D721Med (cell line): ENCODE data around the gene FADS2.

ENCODE experiments used
- DNase-seq: peaks from one replicate; pipeline ENCODE4 v3.0.0; 2011; ENCODE audit warnings: low spot score; ENCODE audit not compliant: insufficient read length
- FAIRE-seq: peaks from 2 replicates; lab custom pipeline; 2011; peaks lifted over from hg19 to GRCh38; lab: Jason Lieb, UNC
- CTCF ChIP-seq: IDR thresholded peaks from 2 replicates; pipeline ENCODE4 v1.5.1; 2012; ENCODE audit warnings: mild to moderate bottlenecking, control low read depth; ENCODE audit not compliant: insufficient read depth; ENCODE audit errors: missing control alignments

The FADS2 gene

GRCh38 chr11:61805146-61805545 lies 23.0 kb upstream of the FADS2 start:
- no peak for FAIRE-seq
- TF ChIP-seq CTCF: no peak
- DNase-seq: no peak

GRCh38 chr11:61806785-61807184 lies 21.3 kb upstream of the FADS2 start:
- FAIRE-seq: no peak
- no peak for TF ChIP-seq CTCF
- no peak for DNase-seq

- TF ChIP-seq CTCF: no peak
- FAIRE-seq: no peak
Measured at GRCh38 chr11:61810671-61811175, 17.4 kb upstream of the FADS2 start.

GRCh38 chr11:61811831-61812230 lies 16.3 kb upstream of the FADS2 start:
- no peak for DNase-seq
- TF ChIP-seq CTCF: no peak

More at GRCh38 chr11:61810671-61811175, 17.4 kb upstream of the FADS2 start:
- no peak for DNase-seq

GRCh38 chr11:61812736-61813411 lies 15.2 kb upstream of the FADS2 start:
- DNase-seq: no peak
- TF ChIP-seq CTCF: no peak
- FAIRE-seq: no peak

More at GRCh38 chr11:61811831-61812230, 16.3 kb upstream of the FADS2 start:
- no peak for FAIRE-seq

GRCh38 chr11:61814247-61814957 lies 13.7 kb upstream of the FADS2 start:
- DNase-seq (no peak), FAIRE-seq (no peak)
- TF ChIP-seq CTCF: no peak
